Measurements from ENCODE around the gene FAU. TPM values are rescaled to one million over a fixed set of nuclear protein-coding genes. Genes with fewer than 3 reads are reported as not detected.
"Not testable (repeated sequence)": the region's sequence is repeated elsewhere in the genome, so short reads cannot be mapped to it uniquely, and the experiment has no call there.

The FAU gene
- total RNA-seq, 1 donor from 2014 or later: 1,020 TPM

DNA sequence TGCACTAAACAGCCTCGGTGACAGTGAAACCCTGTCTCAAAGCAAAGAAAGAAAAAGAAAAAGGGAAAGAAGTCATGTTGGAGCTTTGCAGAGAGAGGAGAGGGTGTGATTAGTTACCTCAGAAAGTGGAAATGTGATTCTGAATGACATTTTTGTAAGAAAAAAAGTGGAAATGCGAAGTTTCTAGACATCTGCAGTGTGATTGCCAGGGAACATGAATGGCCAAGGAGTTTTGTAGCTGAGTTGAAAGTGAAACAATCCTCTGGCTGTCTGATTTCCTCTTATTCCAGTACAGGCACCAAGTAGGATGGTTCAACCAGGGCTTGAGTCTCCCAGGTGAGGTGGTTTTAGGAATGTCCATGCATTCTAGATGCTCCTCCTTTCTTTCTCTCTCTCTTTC is 30.2 kb upstream of the FAU start:
- Mint-ChIP-seq H3K36me3 (ENCODE audit: low read depth) (no peaks in the 10 kb centered on the region), H3K27ac (no peak overlapping the region)
- intact Hi-C loops (cut with micrococcal nuclease): no loop called here

DNA sequence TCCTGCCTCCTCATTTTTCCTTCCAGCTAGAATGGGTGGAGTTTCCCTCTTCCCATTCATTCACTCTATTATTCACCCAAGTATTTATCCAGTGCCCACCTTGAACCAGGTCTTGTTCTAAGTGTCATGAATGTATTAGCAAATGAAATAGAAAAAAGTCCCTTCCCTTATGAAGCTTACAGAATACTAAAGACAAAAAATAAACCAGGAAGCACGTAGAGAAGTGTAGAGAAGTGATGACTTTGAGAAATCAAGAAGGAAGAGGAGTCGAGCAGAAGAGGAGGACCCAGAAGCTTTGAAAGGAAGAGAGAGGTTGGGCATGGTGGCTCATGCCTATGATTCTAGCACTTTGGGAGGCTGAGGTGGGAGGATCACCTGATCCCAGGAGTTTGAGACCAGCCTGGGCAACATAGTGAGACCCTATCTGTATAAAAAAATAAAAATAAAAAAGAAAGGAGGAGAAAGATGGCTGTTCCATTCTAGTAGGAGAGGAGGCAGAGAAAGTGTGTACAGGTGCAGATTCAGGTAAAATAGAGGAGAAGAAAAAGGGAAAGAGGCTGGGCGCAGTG is 29.5 kb upstream of the FAU start:
- intact Hi-C loops (cut with micrococcal nuclease): no loop called here
- Mint-ChIP-seq H3K4me1 (ENCODE audit: low read depth) (peaks cover 12% of the 10 kb centered on the region), H3K36me3 (ENCODE audit: low read depth) (no peaks in the 10 kb centered on the region)

More for the DNA sequence above, 30.2 kb upstream of the FAU start:
- H3K4me1 Mint-ChIP-seq (ENCODE audit: low read depth): peaks cover 12% of the 10 kb centered on the region
- no peak for DNase-seq (ENCODE audit: low spot score)
- H3K4me3 Mint-ChIP-seq: no peak overlapping the region
- H3K9me3 Mint-ChIP-seq: no peaks in the 10 kb centered on the region
- H3K27me3 Mint-ChIP-seq (ENCODE audit: insufficient read depth): peaks cover 5% of the 10 kb centered on the region

DNA sequence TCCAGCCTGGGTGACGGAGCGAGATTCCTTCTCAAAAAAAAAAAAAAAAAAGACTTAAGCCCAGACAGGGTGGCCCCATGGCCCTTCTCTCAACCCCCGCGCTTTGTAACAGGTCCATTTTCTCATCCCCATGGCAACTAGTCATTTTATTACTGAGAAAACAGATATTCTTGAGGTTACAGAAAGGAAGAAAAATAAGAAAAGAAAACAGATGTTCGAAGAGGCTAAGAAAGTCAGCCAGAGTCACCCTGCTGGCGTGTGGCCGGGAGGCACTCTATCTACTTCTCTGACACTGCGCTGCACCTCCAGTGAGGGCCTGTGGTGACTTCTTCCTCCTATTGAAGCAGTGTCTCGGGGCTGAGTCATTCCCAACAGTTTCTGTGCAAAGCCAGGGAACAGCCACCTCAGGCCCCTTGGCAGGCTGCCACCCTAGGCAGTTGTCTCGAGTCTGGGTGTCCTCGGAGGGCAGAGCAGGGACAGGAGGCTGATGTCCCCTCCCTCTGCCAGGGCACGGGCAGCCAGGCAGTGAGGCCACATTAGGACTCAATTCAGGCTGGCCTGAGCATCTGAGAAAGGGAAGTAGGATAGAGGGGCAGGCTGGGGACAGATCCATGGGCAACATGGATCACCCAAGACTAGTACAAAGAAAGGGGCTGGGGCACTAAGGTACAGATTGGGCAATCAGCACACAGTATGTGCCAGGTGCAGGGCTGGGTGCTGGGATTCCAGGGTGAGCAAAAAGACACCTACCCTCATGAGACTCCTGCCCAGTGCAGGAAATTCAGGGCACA is 28.8 kb upstream of the FAU start:
- Mint-ChIP-seq H3K4me3 (no peak overlapping the region), H3K4me1 (ENCODE audit: low read depth) (peaks cover 12% of the 10 kb centered on the region), H3K9me3 (no peaks in the 10 kb centered on the region), H3K27ac (no peak overlapping the region), H3K27me3 (ENCODE audit: insufficient read depth) (peaks cover 9% of the 10 kb centered on the region), H3K36me3 (ENCODE audit: low read depth) (no peaks in the 10 kb centered on the region)
- DNase-seq (ENCODE audit: low spot score): no peak
- intact Hi-C loops (cut with micrococcal nuclease): no loop called here

More for the DNA sequence above, 29.5 kb upstream of the FAU start:
- DNase-seq (ENCODE audit: low spot score): no peak
- Mint-ChIP-seq H3K9me3 (no peaks in the 10 kb centered on the region), H3K27me3 (ENCODE audit: insufficient read depth) (peaks cover 5% of the 10 kb centered on the region), H3K4me3 (no peak overlapping the region), H3K27ac (no peak overlapping the region)

DNA sequence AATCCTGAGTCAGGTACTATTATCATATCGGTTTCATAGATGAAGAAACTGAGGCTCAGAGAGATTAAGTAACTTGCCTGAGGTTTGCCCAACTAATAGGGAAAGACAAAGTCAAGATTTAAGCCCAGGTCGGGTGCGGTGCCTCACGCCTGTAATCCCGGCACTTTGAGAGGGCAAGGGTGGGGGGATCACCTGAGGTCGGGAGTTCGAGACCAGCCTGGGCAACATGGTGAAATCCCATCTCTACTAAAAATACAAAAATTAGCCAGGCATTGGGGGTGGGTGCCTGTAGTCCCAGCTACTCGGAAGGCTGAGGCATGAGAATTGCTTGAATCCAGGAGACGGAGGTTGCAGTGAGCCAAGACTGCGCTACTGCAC is 28.2 kb upstream of the FAU start:
- peaks cover 12% of the 10 kb centered on the region for H3K4me1 Mint-ChIP-seq (ENCODE audit: low read depth)
- intact Hi-C loops (cut with micrococcal nuclease): not testable (repeated sequence)

DNA sequence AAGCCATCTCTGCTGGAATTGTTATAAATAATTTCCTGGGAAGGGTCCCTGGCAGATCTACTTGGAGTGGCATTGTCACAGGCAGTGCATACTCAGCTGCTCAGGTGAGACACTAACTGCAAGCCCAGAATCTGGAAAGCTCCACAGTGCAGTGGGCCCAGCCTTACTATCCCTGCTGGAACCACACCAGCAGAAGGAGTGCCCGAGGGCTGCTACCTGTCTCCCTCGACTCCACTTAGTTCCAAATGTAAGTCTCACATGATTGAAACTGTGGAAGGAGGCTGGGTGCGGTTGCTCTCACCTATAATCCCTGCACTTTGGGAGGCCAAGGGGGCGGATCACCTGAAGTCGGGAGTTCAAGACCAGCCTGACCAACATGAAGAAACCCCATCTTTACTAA is 26.7 kb upstream of the FAU start:
- H3K27me3 Mint-ChIP-seq (ENCODE audit: insufficient read depth): peaks cover 13% of the 10 kb centered on the region
- H3K9me3 Mint-ChIP-seq: no peaks in the 10 kb centered on the region
- DNase-seq (ENCODE audit: low spot score): no peak
- peaks cover 12% of the 10 kb centered on the region for H3K4me1 Mint-ChIP-seq (ENCODE audit: low read depth)
- no peak overlapping the region for H3K4me3 Mint-ChIP-seq
- intact Hi-C loops (cut with micrococcal nuclease): no loop called here
- H3K27ac Mint-ChIP-seq: no peak overlapping the region
- H3K36me3 Mint-ChIP-seq (ENCODE audit: low read depth): no peaks in the 10 kb centered on the region

More for the DNA sequence above, 28.2 kb upstream of the FAU start:
- not testable (repeated sequence) for H3K27me3 Mint-ChIP-seq (ENCODE audit: insufficient read depth); DNase-seq (ENCODE audit: low spot score); H3K4me3 Mint-ChIP-seq; H3K36me3 Mint-ChIP-seq (ENCODE audit: low read depth); H3K27ac Mint-ChIP-seq; H3K9me3 Mint-ChIP-seq

DNA sequence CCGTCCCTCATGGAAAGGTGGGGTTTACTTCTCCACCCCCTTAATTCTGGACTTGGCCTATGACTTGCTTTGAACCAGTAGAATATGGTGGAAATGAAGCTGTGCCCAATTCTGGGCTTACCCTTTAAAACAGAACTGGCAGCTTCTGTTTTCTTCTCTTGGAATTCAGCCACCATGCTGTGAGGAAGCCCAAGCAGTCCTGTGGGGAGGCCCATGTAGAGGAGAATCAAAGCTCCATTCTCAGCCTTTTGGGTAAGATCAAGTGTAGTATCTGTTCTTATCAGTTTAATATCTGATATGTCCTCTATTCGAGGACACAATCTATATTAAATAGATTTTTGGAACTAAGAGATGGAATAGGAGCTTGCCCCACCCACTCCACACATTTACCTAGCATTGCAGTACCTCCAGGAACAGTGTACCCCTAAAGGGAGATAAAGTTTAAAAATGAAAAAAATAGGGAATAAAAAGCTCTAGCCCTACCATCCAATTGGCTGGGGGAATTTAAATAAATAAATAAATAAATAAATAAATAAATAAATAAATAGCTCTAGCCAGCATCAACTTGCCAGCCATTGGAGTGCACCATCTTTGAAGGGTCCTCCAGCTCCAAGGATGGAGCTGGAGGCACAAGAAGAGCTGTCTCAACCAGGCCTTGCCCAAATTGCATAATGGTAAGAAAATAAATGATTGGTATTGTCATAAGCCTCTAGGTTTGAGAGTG is 25.6 kb upstream of the FAU start:
- peaks cover 14% of the 10 kb centered on the region for H3K27me3 Mint-ChIP-seq (ENCODE audit: insufficient read depth)
- intact Hi-C loops (cut with micrococcal nuclease): no loop called here
- H3K27ac Mint-ChIP-seq: no peak overlapping the region
- no peak for DNase-seq (ENCODE audit: low spot score)
- no peaks in the 10 kb centered on the region for H3K9me3 Mint-ChIP-seq
- H3K36me3 Mint-ChIP-seq (ENCODE audit: low read depth): no peaks in the 10 kb centered on the region
- no peak overlapping the region for H3K4me3 Mint-ChIP-seq
- peaks cover 12% of the 10 kb centered on the region for H3K4me1 Mint-ChIP-seq (ENCODE audit: low read depth)

DNA sequence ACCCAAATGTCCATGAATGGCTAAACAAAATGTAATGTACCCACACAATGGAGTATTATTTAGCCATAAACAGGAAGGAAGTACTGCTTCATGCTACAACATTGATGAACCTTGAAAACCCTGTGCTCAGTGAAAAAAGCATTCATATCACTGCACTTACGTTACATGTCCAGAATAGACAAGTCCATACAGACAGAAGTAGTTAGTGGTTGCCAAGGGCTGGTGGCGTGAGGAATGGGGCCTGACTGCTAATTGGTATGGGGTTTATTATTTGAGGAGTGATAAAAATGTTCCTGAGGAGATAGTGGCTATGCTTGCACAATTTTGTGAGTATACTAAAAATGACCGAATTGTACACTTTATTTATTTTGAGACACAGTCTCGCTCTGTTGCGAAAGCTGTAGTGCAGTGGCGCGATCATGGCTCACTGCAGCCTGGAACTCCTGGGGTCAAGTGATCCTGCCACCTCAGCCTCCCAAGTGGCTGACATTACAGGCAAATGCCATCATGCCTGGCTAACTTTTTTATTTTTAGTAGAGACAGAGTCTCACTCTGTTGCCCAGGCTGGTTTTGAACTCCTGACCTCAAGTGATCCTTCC is 20.1 kb upstream of the FAU start:
- Mint-ChIP-seq H3K9me3 (no peaks in the 10 kb centered on the region), H3K4me3 (no peak overlapping the region), H3K27me3 (ENCODE audit: insufficient read depth) (peaks cover 13% of the 10 kb centered on the region), H3K27ac (no peak overlapping the region), H3K4me1 (ENCODE audit: low read depth) (no peaks in the 10 kb centered on the region), H3K36me3 (ENCODE audit: low read depth) (no peaks in the 10 kb centered on the region)
- intact Hi-C loops (cut with micrococcal nuclease): no loop called here
- no peak for DNase-seq (ENCODE audit: low spot score)

DNA sequence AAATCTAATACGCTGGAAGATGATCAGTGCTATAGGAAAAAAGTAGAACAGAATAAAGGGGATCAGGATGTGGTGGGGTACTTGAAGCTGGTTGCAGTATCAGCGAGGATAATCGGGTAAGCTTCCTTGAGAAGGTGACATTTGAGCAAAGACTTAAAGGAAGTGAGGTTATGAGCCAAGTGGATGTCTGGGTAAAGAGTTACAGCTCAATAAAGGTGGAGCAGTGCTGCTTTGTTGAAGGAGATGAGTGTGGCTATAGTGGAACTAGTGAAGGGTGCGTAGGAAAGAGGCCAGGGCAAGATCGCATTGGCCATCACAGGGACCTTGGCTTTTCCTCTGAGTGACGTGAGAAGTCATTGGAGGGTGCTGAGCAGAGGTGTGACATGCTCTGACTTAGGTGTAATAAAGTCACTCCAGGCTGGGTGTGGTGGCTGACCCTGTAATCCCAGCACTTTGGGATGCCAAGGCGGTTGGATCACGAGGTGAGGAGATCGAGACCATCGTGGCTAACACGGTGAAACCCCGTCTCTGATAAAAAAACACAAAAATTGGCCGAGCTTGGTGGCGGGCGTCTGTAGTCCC is 14.7 kb upstream of the FAU start:
- Mint-ChIP-seq H3K27me3 (ENCODE audit: insufficient read depth) (peaks cover 5% of the 10 kb centered on the region), H3K36me3 (ENCODE audit: low read depth) (peaks cover 8% of the 10 kb centered on the region), H3K9me3 (no peaks in the 10 kb centered on the region), H3K27ac (peak overlapping the region; percentile 79), H3K4me3 (peak overlapping the region; percentile 97), H3K4me1 (ENCODE audit: low read depth) (peaks cover 32% of the 10 kb centered on the region)
- intact Hi-C loops (cut with micrococcal nuclease): no loop called here
- no peak for DNase-seq (ENCODE audit: low spot score)

DNA sequence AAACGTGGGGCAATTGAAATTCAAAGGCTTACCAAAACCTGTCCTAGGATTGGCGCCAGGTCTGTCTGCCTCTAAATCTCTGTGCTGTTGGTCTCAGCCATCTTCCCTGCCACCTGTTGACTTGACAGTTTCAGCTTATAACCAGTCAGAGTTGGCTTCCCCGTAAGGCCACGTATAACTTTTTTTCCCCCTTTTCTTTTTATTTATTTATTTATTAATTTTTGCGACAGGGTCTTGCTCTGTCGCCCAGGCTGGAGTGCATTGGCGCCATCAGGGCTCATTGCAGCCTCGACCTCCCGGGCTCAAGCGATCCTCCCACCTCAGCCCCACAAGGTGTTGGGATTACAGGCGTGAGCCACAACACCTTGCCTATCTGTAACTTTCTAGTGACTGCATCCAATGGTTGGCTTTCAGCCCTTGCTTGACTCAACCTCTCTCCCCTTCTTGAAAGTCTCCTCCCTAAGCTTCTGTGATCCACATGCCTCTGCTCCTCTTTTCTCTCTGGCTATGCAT is 13.8 kb upstream of the FAU start:
- Mint-ChIP-seq H3K36me3 (ENCODE audit: low read depth) (peaks cover 14% of the 10 kb centered on the region), H3K4me1 (ENCODE audit: low read depth) (peaks cover 32% of the 10 kb centered on the region), H3K27me3 (ENCODE audit: insufficient read depth) (peaks cover 3% of the 10 kb centered on the region), H3K9me3 (no peaks in the 10 kb centered on the region), H3K4me3 (peak overlapping the region; percentile 97), H3K27ac (peak overlapping the region; percentile 97)
- intact Hi-C loops (cut with micrococcal nuclease): loop anchor here (1.0 kb wide), 5 partner anchors 18 to 247 kb away; partner anchors contain the start of genes CAPN1, CDCA5, PPP2R5B and SLC25A45
- DNase-seq (ENCODE audit: low spot score): no peak

DNA sequence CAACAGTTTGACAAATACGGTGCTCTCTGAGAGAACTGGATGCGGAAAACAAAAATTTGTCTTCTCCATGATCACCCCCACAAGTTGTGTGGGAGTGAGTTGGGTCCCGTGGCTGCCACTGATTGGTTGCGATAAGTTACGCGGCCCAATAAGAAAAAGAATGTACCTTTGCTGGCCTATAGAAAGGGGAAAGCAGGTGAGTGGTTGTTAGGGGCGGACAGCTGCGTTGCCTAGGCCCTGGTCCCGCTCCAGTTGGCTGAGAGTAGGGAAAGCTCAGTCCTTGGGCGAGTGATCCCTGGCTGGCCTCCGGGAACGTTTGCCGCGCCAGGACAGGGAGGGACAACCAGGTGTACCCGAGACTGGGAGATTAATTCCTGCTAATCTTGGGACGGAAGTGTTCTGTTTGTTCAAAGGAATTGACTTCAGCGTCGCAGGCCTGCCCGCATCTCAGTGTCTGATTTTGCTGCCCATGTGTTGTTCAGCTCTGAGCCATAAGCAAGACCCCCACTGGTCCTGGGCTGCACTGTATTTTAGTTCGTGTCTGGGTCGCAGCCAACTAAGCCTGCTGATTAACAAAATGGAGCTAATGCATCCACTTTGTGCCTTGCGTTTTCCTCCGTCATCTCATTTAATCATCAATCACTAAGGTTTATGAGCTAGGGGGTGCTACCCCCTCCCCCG is 13.2 kb upstream of the FAU start:
- Mint-ChIP-seq H3K4me3 (peak overlapping the region; percentile 97), H3K9me3 (no peaks in the 10 kb centered on the region), H3K36me3 (ENCODE audit: low read depth) (peaks cover 16% of the 10 kb centered on the region), H3K27me3 (ENCODE audit: insufficient read depth) (peaks cover 3% of the 10 kb centered on the region), H3K27ac (peak overlapping the region; percentile 97), H3K4me1 (ENCODE audit: low read depth) (peaks cover 32% of the 10 kb centered on the region)
- DNase-seq (ENCODE audit: low spot score): peak; percentile 85
- intact Hi-C loops (cut with micrococcal nuclease): loop anchor here (1.0 kb wide), 7 partner anchors 13 to 247 kb away; partner anchors contain the start of genes CAPN1, CDCA5, FAU and MRPL49

DNA sequence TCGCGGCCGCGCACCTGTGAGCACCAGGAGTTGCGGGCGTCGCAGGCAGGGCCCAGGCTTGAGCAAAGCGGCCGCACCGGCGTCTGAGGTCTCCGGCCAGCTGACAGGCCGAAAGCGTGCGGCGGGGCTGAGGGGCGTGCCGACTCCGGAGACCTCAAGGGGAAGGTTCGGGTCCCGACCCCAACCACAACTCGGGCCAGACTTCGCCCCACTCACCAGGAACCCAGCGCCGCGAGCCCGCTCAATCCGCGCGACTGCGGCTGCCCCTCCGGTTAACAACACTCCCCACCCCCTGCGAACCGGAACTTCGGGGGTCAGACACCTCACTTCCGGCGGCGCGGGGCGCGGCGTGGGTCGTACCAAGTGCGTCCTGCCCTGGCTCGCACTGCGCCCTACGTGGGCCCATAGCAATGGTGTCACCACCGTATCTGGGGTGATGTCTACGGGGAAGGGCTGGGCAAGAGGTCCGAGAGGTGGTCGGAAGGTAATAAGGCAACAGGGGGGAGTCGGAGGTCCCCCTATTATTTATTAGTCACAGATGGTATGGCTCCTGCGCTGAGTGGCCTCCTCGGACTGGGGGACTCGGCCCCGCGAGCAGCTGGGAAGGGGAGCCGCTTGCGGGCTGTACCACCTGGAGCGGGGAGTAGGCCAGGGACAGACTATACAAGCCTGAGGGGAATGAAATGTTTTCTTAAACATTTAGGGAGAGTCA is 12.5 kb upstream of the FAU start, which contains the start of gene SYVN1:
SYVN1 (minus strand) TSS at position 280 of the 712 bp plus-strand sequence. CDS start 918 bp downstream, outside the sequence.
- DNase-seq (ENCODE audit: low spot score): peak; percentile 91
- Mint-ChIP-seq H3K27ac (peak within 1 kb of the TSS; percentile 97), H3K9me3 (no peaks in the 10 kb centered on the region), H3K36me3 (ENCODE audit: low read depth) (peaks cover 16% of the 10 kb centered on the region), H3K4me3 (peak within 1 kb of the TSS; percentile 97), H3K4me1 (ENCODE audit: low read depth) (peaks cover 32% of the 10 kb centered on the region), H3K27me3 (ENCODE audit: insufficient read depth) (no peaks in the 10 kb centered on the region)
- intact Hi-C loops (cut with micrococcal nuclease): loop anchor here (1.0 kb wide), 2 partner anchors 12 to 38 kb away; partner anchors contain the start of genes FAU, MRPL49 and VPS51

All from activated T-helper 1 cell treated with anti-CD3 and anti-CD28 coated beads, Interleukin-12 subunit alpha, Interleukin-12 subunit beta, Interleukin-2, Interleukin-4 antibody, amounts not matched to agents 30 ng/mL and 10 ng/mL and 1 ng/mL, durations not matched to agents 14 hours and 24 hours and 36 hours (primary cell).